ENCODE data around the gene CFAP65. TPM values are rescaled to one million over a fixed set of nuclear protein-coding genes. Genes with fewer than 3 reads are reported as not detected.
A peak's percentile ranks its signal among the peaks of the same experiment; 100 is the strongest.

The CFAP65 gene
- not detected for total RNA-seq
- long read RNA-seq, result 0 reads

DNA sequence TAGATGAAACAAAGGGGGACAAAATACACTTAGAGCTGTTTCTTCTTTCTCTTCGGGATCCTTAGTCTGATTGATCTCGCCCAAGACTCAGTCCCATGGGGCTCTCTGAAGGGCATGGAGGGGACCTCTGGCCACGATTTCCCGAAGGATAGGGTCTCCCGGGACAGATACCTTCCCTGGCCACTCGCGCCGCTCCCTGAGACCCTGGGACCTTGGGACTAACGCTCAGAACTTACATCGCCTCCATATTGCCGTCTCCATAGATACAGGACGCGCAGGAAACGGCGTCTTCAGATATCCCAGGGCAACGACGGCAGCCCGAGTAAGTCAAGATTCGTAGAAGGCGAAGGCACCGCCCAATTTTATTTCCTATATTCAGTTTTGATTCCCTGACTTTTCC is at the start of gene CFAP65:
Gene CFAP65, minus strand, starts transcription at position 265 of the 400 bp plus-strand sequence. CDS start 2,468 bp downstream, outside the sequence.
- no peak for DNase-seq

DNA sequence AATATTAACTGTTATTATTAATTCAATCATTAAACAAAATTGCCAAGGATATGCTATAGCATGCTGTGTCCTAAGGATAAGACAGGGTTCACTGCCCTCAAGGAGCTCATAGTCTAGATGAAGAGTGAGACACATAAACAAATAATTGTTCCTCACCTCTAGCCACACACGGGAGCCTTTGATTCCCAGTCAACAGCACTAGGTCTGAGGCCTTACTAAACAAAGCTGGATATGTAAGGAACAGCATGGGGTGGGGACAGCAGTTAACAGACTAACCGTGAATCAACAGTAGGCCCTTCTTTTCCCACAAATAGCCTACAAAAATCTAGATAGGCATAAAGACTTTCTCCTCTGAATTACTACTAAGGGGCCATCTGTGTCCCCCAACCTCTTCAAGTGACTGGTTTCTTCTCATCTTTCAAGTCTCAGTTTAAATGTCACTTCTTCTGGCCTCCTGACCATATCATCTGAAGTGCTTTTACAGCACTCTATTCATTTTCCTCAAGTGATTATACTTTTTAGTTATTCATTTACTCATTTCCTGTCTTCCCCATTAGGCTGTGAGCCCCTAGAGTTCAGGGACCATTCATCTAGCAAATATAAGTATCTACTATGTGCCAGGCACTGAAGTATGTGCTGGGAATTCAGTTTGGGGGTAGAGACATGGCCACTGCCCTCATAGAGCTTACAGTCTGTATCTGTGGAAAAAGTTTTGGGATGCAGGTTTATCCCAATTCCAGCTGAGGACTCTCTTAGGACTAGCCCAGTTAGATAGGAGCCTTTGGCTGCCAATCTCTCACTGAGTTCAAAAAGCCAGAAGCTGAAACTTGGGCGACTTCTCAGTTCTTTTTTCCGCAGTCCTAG is 49.4 kb upstream of the CFAP65 start:
- TF ChIP-seq, protein P1, sequence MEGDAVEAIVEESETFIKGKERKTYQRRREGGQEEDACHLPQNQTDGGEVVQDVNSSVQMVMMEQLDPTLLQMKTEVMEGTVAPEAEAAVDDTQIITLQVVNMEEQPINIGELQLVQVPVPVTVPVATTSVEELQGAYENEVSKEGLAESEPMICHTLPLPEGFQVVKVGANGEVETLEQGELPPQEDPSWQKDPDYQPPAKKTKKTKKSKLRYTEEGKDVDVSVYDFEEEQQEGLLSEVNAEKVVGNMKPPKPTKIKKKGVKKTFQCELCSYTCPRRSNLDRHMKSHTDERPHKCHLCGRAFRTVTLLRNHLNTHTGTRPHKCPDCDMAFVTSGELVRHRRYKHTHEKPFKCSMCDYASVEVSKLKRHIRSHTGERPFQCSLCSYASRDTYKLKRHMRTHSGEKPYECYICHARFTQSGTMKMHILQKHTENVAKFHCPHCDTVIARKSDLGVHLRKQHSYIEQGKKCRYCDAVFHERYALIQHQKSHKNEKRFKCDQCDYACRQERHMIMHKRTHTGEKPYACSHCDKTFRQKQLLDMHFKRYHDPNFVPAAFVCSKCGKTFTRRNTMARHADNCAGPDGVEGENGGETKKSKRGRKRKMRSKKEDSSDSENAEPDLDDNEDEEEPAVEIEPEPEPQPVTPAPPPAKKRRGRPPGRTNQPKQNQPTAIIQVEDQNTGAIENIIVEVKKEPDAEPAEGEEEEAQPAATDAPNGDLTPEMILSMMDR (IDR thresholded peaks at IDR 0.05), result no peak
- Histone ChIP-seq H3K27me3 (no peaks in the 10 kb centered on the region), H3K9me3 (no peaks in the 10 kb centered on the region), H3K27ac (no peak overlapping the region), H3K4me1 (no peaks in the 10 kb centered on the region), H3K4me3 (no peak overlapping the region), H3K36me3 (no peaks in the 10 kb centered on the region)
- no peak for DNase-seq
- intact Hi-C loops (cut with DNase I), result no loop called here
- ATAC-seq, result no peak

More for the DNA sequence above, at the start of gene CFAP65:
- Histone ChIP-seq H3K27ac (no peak within 1 kb of the TSS), H3K9me3 (no peaks in the 10 kb centered on the region), H3K36me3 (no peaks in the 10 kb centered on the region), H3K27me3 (peaks cover 76% of the 10 kb centered on the region), H3K4me3 (peak within 1 kb of the TSS; percentile 15), H3K4me1 (no peaks in the 10 kb centered on the region)
- intact Hi-C loops (cut with DNase I), result no loop called here
- ATAC-seq, result peak; percentile 63
- TF ChIP-seq, protein P1 (IDR thresholded peaks at IDR 0.05), result no peak

GRCh38 chr2:219089330-219089729 is 48.0 kb upstream of the CFAP65 start:
- intact Hi-C loops (cut with DNase I), result no loop called here
- Histone ChIP-seq H3K27ac (no peak overlapping the region), H3K27me3 (no peaks in the 10 kb centered on the region), H3K4me3 (no peak overlapping the region), H3K4me1 (peaks cover 4% of the 10 kb centered on the region), H3K36me3 (no peaks in the 10 kb centered on the region), H3K9me3 (no peaks in the 10 kb centered on the region)
- TF ChIP-seq, protein P1 (IDR thresholded peaks at IDR 0.05), result no peak
- DNase-seq (no peak), ATAC-seq (no peak)

DNA sequence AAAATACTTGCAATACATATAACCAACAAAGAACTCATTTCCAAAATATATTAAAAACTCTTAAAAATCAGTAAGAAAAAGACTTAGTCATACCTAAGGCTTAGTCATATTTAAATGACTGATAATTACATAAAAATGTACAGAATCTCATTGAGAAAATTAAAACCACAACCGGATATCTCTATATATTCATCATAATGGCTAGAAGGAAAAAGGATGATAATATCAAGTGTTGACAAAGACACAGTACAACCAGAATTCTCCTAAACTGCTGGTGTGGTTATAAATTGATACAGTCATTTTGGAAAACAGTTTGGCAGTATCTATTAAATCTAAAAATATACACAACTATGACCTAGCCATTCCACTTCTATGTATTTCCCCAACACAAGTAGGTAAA is 46.5 kb upstream of the CFAP65 start:
- H3K4me3 ChIP-seq, result no peak overlapping the region
- H3K27ac ChIP-seq, result no peak overlapping the region
- intact Hi-C loops (cut with DNase I), result no loop called here
- TF ChIP-seq, protein P1 (IDR thresholded peaks at IDR 0.05), result no peak
- H3K27me3 ChIP-seq, result no peaks in the 10 kb centered on the region
- H3K4me1 ChIP-seq, result peaks cover 6% of the 10 kb centered on the region
- no peak for DNase-seq
- H3K36me3 ChIP-seq, result no peaks in the 10 kb centered on the region
- ATAC-seq, result no peak
- H3K9me3 ChIP-seq, result no peaks in the 10 kb centered on the region

GRCh38 chr2:219087361-219087760 is 46.0 kb upstream of the CFAP65 start:
- intact Hi-C loops (cut with DNase I), result no loop called here

More at GRCh38 chr2:219087361-219087760, 46.0 kb upstream of the CFAP65 start:
- no peak for ATAC-seq
- TF ChIP-seq, protein P1 (IDR thresholded peaks at IDR 0.05), result no peak
- Histone ChIP-seq H3K27me3 (no peaks in the 10 kb centered on the region), H3K4me3 (no peak overlapping the region), H3K9me3 (no peaks in the 10 kb centered on the region), H3K36me3 (no peaks in the 10 kb centered on the region), H3K27ac (no peak overlapping the region), H3K4me1 (peaks cover 7% of the 10 kb centered on the region)
- DNase-seq, result no peak

Measured in upper lobe of right lung (tissue), 1 donor.